A673 (cell line): Measurements from ENCODE around the gene HRC.

Source experiments
- CTCF ChIP-seq: fragments of 300-800, 200-600 bp; sonication (generic); conservative IDR thresholded peaks from 2 replicates; pipeline ENCODE4 v1.5.1; 2017; ENCODE audit warnings: low read depth, mild to moderate bottlenecking, antibody characterized with exemption, low read length, moderate library complexity, mixed read lengths
- EZH2 ChIP-seq: fragments of 200-600 bp; sonication (generic); IDR thresholded peaks from 2 replicates; pipeline ENCODE4 v1.6.1; 2017; ENCODE audit warnings: borderline replicate concordance, low read depth, mild to moderate bottlenecking, mixed read lengths, antibody characterized with exemption, low read length; ENCODE audit not compliant: poor library complexity, severe bottlenecking

DNA sequence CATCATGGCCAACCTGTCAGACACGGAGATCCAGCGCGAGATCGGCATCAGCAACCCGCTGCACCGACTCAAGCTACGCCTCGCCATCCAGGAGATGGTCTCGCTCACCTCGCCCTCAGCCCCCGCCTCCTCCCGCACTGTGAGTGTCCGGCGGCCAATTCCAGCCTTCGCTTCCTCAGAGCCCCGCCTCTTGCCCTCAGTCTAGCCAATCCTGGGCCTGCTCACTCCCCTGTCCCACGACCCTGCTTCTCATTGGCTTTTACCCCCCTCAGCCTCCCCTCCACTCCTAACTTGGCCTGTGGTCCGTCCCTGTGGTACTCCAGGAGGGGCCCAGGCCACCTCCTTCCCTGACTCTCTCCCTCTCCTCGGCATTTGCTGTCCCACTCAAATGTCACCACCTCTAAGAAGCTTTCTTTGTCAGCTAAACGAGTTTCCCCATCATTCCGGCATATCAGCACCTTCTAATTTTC lies 12.3 kb downstream of the HRC start:
- TF ChIP-seq EZH2 (no peak), CTCF (no peak)
